HS-27A (cell line): Measurements from ENCODE around the gene TLR6.
"Not testable (repeated sequence)": the region's sequence is repeated elsewhere in the genome, so short reads cannot be mapped to it uniquely, and the experiment has no call there.

Source experiments
- DNase-seq: peaks from one replicate; pipeline ENCODE4 v3.0.0-alpha.2; 2012; ENCODE audit warnings: low read depth, missing footprints

Gene TLR6

GRCh38 chr4:38785041-38785790 lies 71.4 kb downstream of the TLR6 start:
- no peak for DNase-seq

- DNase-seq, result no peak
Observed at GRCh38 chr4:38784141-38784540, 72.5 kb downstream of the TLR6 start.

- no peak for DNase-seq
Observed at GRCh38 chr4:38783109-38783460, 73.5 kb downstream of the TLR6 start.

- DNase-seq, result no peak
Observed at GRCh38 chr4:38782452-38783108, 74.0 kb downstream of the TLR6 start, which contains the start of gene TLR10. TSS of gene TLR10 (minus strand) at chr4:38782990. CDS start at chr4:38775590, 7,400 bp downstream.

GRCh38 chr4:38781854-38782261 lies 74.8 kb downstream of the TLR6 start:
- no peak for DNase-seq

GRCh38 chr4:38780833-38781484 lies 75.7 kb downstream of the TLR6 start:
- DNase-seq, result no peak

GRCh38 chr4:38779790-38780189 lies 76.8 kb downstream of the TLR6 start:
- no peak for DNase-seq

- DNase-seq, result not testable (repeated sequence)
Observed at GRCh38 chr4:38777925-38778324, 78.7 kb downstream of the TLR6 start.

GRCh38 chr4:38775326-38775725 lies 81.3 kb downstream of the TLR6 start:
- DNase-seq, result no peak

GRCh38 chr4:38774181-38774955 lies 82.2 kb downstream of the TLR6 start:
- no peak for DNase-seq
